HepG2 (cell line): ENCODE measurements around the gene FAM120AOS. TPM values are rescaled to one million over a fixed set of nuclear protein-coding genes. Genes with fewer than 3 reads are reported as not detected.

Source experiments
- CHD2 ChIP-seq: IDR thresholded peaks from 2 replicates; pipeline ENCODE4 v1.6.1; 2011; ENCODE audit warnings: low read depth, low read length, improper control_type of control experiment
- GABPB1 ChIP-seq: IDR thresholded peaks from 2 replicates; pipeline ENCODE4 v1.6.1; 2016; ENCODE audit warnings: mild to moderate bottlenecking, missing genetic modification reagents, moderate library complexity, missing compliant biosample characterization
- MTERF4 ChIP-seq: sonication (generic); formaldehyde crosslinking; IDR thresholded peaks from 2 replicates; pipeline ENCODE4 v1.8.0; 2023; ENCODE audit warnings: mild to moderate bottlenecking, missing genetic modification reagents
- RFXANK ChIP-seq: IDR thresholded peaks from 2 replicates; pipeline ENCODE4 v1.6.1; 2016
- STAG1 ChIP-seq: sonication (generic); formaldehyde crosslinking; IDR thresholded peaks from 2 replicates; pipeline ENCODE4 v1.4.0; 2020; ENCODE audit warnings: missing genetic modification reagents
- U2AF2 ChIP-seq: fragments of 200-400 bp; formaldehyde crosslinking; IDR thresholded peaks from 2 replicates; pipeline ENCODE4 v1.6.1; 2017; ENCODE audit warnings: low read depth, mild to moderate bottlenecking, low read length
- ZBTB21 ChIP-seq: sonication (generic); formaldehyde crosslinking; IDR thresholded peaks from 2 replicates; pipeline ENCODE4 v1.4.0; 2020; ENCODE audit warnings: missing genetic modification reagents
- ZFAT ChIP-seq: sonication (generic); formaldehyde crosslinking; conservative IDR thresholded peaks from 2 replicates; pipeline ENCODE4 v1.8.1; 2023; ENCODE audit warnings: missing genetic modification reagents, inconsistent platforms
- ZNF510 ChIP-seq: sonication (generic); formaldehyde crosslinking; IDR thresholded peaks from 2 replicates; pipeline ENCODE4 v1.4.0; 2020; ENCODE audit warnings: low read depth, mild to moderate bottlenecking, missing genetic modification reagents
- ZNF766 ChIP-seq: sonication (generic); formaldehyde crosslinking; IDR thresholded peaks from 2 replicates; pipeline ENCODE4 v1.5.0; 2020; ENCODE audit warnings: missing genetic modification reagents, borderline replicate concordance
- ZNF773 ChIP-seq: sonication (generic); formaldehyde crosslinking; IDR thresholded peaks from 2 replicates; pipeline ENCODE4 v1.4.0; 2020; ENCODE audit warnings: missing genetic modification reagents, borderline replicate concordance
- ZNF776 ChIP-seq: sonication (generic); formaldehyde crosslinking; IDR thresholded peaks from 2 replicates; pipeline ENCODE4 v1.4.0; 2020; ENCODE audit warnings: mild to moderate bottlenecking, missing genetic modification reagents
- polyA plus RNA-seq, 8 experiments: library from polyadenylated mRNA; depleted of rRNA in 3 of 8; stranded (reverse) in 7 of 8; unstranded in 1 of 8; fragments of >200 nt; fragmentation: Illumina TruSeq in 4 of 8; extraction: Trizol in 4 of 8; gene quantifications; 2 replicates each; pipeline versions ENCODE4 v1.2.1 to v1.2.3, GENCODE V29; 2011 to 2016; ENCODE audit warnings: low read depth in 4 of 8, missing spikeins in 1 of 8, mixed read lengths in 1 of 8; ENCODE audit not compliant: insufficient read depth in 1 of 8
- total RNA-seq, 5 experiments: library from RNA; depleted of rRNA; stranded (reverse); fragments of >200 nt; fragmentation: Illumina TruSeq; extraction: Trizol; gene quantifications; 2 replicates each; pipeline ENCODE4 v1.2.3, GENCODE V29; 2016; ENCODE audit warnings: low read depth in 1 of 5
- TF ChIP-seq, protein P1 (sequence below): sonication (generic); formaldehyde crosslinking; IDR thresholded peaks from 2 replicates; pipeline ENCODE4 v1.4.0; 2020; ENCODE audit warnings: missing genetic modification reagents, borderline replicate concordance
- TF ChIP-seq, protein P2 (sequence below): sonication (generic); formaldehyde crosslinking; IDR thresholded peaks from 2 replicates; pipeline ENCODE4 v1.4.0; 2020; ENCODE audit warnings: mild to moderate bottlenecking, missing genetic modification reagents
- TF ChIP-seq, protein P3 (sequence below): sonication (generic); formaldehyde crosslinking; IDR thresholded peaks from 2 replicates; pipeline ENCODE4 v1.9.0; 2021; ENCODE audit warnings: missing genetic modification reagents, borderline replicate concordance
- TF ChIP-seq, protein P4 (sequence below): sonication (generic); formaldehyde crosslinking; IDR thresholded peaks from 2 replicates; pipeline ENCODE4 v1.4.0; 2020; ENCODE audit warnings: missing genetic modification reagents
- TF ChIP-seq, protein P5 (sequence below): conservative IDR thresholded peaks from 2 replicates; pipeline ENCODE4 v1.6.1; 2018; ENCODE audit warnings: missing genetic modification reagents

FAM120AOS gene
- total and polyA plus RNA-seq, 2 of the 13 experiments (the other 11 are each of a cell fraction or from before 2014, with no cell fraction given), result 28.2 to 34.6 TPM

DNA sequence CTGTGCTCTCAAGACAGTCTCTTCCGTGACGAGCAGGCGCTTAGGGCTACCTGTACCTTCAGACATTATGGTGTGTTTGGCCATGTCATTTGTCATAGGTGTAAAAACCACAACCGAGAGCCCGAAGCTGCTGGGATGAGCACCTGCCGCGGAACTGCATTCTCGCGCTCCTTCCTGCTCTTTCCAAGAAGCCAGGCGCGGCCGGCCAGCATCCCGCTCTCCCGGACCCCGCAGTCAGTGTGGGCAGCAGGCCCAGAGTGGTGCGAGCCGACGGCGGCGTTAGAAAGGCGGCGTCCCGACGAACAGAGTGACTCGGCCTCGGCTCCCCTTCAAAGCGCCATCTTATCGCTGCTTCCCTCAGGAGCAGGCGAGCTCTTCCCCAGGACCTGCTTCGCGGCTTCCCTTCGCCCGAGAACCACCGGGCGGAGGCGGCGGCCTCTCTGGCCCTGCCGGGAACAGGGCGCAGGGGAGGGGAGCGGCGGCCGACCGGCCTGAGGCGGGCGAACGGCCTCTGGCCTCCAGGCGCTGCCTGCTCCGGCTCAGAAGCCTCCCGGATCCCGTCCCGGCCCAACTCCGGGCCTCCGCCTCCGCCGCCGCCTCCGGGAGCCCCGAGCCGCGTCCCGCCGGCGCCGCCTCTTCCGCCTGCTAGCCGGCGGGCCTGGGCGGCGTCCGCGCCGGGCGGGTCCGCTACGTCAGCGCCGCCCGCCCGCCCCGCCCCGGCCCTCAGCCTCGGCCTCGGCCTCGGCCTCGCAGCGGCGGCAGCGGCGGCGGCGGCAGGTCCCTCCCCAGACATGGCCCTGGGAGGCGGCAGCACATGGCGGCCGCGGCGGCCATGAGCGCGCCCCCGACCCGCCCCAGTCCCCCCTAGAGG lies 2.2 kb downstream of the FAM120AOS start, which contains the start of gene FAM120A (continued):
- TF ChIP-seq ZNF766 (CRISPR knock-in tag), result 0 out of 2 replicates have a peak, but pooled peaks have one; percentile 29
- TF ChIP-seq, protein P1, sequence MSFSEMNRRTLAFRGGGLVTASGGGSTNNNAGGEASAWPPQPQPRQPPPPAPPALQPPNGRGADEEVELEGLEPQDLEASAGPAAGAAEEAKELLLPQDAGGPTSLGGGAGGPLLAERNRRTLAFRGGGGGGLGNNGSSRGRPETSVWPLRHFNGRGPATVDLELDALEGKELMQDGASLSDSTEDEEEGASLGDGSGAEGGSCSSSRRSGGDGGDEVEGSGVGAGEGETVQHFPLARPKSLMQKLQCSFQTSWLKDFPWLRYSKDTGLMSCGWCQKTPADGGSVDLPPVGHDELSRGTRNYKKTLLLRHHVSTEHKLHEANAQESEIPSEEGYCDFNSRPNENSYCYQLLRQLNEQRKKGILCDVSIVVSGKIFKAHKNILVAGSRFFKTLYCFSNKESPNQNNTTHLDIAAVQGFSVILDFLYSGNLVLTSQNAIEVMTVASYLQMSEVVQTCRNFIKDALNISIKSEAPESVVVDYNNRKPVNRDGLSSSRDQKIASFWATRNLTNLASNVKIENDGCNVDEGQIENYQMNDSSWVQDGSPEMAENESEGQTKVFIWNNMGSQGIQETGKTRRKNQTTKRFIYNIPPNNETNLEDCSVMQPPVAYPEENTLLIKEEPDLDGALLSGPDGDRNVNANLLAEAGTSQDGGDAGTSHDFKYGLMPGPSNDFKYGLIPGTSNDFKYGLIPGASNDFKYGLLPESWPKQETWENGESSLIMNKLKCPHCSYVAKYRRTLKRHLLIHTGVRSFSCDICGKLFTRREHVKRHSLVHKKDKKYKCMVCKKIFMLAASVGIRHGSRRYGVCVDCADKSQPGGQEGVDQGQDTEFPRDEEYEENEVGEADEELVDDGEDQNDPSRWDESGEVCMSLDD (CRISPR knock-in tag), result 0 out of 2 replicates have a peak, but pooled peaks have one; percentile 22
- no peak for TF ChIP-seq ZNF773 (CRISPR knock-in tag)
- TF ChIP-seq ZNF510, result 0 out of 2 replicates have a peak, but pooled peaks have one; percentile 19
- no peak for TF ChIP-seq ZFAT (CRISPR knock-in tag)
- TF ChIP-seq, protein P2, sequence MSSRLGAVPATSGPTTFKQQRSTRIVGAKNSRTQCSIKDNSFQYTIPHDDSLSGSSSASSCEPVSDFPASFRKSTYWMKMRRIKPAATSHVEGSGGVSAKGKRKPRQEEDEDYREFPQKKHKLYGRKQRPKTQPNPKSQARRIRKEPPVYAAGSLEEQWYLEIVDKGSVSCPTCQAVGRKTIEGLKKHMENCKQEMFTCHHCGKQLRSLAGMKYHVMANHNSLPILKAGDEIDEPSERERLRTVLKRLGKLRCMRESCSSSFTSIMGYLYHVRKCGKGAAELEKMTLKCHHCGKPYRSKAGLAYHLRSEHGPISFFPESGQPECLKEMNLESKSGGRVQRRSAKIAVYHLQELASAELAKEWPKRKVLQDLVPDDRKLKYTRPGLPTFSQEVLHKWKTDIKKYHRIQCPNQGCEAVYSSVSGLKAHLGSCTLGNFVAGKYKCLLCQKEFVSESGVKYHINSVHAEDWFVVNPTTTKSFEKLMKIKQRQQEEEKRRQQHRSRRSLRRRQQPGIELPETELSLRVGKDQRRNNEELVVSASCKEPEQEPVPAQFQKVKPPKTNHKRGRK (CRISPR knock-in tag), result 0 out of 2 replicates have a peak, but pooled peaks have one; percentile 64
- TF ChIP-seq CHD2, result peak; percentile 51; the same call in 1 of the 2 replicates
- no peak for TF ChIP-seq RFXANK
- TF ChIP-seq, protein P3, sequence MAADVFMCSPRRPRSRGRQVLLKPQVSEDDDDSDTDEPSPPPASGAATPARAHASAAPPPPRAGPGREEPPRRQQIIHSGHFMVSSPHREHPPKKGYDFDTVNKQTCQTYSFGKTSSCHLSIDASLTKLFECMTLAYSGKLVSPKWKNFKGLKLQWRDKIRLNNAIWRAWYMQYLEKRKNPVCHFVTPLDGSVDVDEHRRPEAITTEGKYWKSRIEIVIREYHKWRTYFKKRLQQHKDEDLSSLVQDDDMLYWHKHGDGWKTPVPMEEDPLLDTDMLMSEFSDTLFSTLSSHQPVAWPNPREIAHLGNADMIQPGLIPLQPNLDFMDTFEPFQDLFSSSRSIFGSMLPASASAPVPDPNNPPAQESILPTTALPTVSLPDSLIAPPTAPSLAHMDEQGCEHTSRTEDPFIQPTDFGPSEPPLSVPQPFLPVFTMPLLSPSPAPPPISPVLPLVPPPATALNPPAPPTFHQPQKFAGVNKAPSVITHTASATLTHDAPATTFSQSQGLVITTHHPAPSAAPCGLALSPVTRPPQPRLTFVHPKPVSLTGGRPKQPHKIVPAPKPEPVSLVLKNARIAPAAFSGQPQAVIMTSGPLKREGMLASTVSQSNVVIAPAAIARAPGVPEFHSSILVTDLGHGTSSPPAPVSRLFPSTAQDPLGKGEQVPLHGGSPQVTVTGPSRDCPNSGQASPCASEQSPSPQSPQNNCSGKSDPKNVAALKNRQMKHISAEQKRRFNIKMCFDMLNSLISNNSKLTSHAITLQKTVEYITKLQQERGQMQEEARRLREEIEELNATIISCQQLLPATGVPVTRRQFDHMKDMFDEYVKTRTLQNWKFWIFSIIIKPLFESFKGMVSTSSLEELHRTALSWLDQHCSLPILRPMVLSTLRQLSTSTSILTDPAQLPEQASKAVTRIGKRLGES, result peak; percentile 22; the same call in 1 of the 2 replicates
- TF ChIP-seq ZNF776 (CRISPR knock-in tag), result peak; percentile 83; the same call in 1 of the 2 replicates
- TF ChIP-seq U2AF2, result no peak
- TF ChIP-seq STAG1 (CRISPR knock-in tag), result 0 out of 2 replicates have a peak, but pooled peaks have one; percentile 9
- 0 out of 2 replicates have a peak, but pooled peaks have one; percentile 17 for TF ChIP-seq MTERF4 (CRISPR knock-in tag)
- TF ChIP-seq ZBTB21 (CRISPR knock-in tag), result no peak
- TF ChIP-seq, protein P4, sequence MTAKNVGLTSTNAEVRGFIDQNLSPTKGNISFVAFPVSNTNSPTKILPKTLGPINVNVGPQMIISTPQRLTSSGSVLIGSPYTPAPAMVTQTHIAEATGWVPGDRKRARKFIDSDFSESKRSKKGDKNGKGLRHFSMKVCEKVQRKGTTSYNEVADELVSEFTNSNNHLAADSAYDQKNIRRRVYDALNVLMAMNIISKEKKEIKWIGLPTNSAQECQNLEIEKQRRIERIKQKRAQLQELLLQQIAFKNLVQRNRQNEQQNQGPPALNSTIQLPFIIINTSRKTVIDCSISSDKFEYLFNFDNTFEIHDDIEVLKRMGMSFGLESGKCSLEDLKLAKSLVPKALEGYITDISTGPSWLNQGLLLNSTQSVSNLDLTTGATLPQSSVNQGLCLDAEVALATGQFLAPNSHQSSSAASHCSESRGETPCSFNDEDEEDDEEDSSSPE (CRISPR knock-in tag), result no peak
- TF ChIP-seq, protein P5, sequence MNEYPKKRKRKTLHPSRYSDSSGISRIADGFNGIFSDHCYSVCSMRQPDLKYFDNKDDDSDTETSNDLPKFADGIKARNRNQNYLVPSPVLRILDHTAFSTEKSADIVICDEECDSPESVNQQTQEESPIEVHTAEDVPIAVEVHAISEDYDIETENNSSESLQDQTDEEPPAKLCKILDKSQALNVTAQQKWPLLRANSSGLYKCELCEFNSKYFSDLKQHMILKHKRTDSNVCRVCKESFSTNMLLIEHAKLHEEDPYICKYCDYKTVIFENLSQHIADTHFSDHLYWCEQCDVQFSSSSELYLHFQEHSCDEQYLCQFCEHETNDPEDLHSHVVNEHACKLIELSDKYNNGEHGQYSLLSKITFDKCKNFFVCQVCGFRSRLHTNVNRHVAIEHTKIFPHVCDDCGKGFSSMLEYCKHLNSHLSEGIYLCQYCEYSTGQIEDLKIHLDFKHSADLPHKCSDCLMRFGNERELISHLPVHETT, result peak; percentile 74
- TF ChIP-seq GABPB1 (CRISPR knock-in tag), result peak; percentile 76
